KOPT-K1 (cell line): ENCODE results near the gene SBNO2.

Experiments used
- H3K27ac ChIP-seq: fragments of 200-600 bp; sonication (generic); 2 replicates; pipeline ENCODE4 v1.5.1; 2016; ENCODE audit warnings: antibody characterized with exemption, mild to moderate bottlenecking, low read depth, low read length; ENCODE audit not compliant: poor library complexity, severe bottlenecking
- H3K36me3 ChIP-seq: fragments of 200-600 bp; sonication (generic); 2 replicates; pipeline ENCODE4 v1.5.1; 2017; ENCODE audit warnings: antibody characterized with exemption, mild to moderate bottlenecking, low read length, moderate library complexity; ENCODE audit not compliant: insufficient read depth
- H3K9me3 ChIP-seq: fragments of 200-600 bp; sonication (generic); 2 replicates; pipeline ENCODE4 v1.5.1; 2017; ENCODE audit warnings: antibody characterized with exemption, low read length, mild to moderate bottlenecking; ENCODE audit not compliant: insufficient read depth, poor library complexity, severe bottlenecking

SBNO2 gene

DNA sequence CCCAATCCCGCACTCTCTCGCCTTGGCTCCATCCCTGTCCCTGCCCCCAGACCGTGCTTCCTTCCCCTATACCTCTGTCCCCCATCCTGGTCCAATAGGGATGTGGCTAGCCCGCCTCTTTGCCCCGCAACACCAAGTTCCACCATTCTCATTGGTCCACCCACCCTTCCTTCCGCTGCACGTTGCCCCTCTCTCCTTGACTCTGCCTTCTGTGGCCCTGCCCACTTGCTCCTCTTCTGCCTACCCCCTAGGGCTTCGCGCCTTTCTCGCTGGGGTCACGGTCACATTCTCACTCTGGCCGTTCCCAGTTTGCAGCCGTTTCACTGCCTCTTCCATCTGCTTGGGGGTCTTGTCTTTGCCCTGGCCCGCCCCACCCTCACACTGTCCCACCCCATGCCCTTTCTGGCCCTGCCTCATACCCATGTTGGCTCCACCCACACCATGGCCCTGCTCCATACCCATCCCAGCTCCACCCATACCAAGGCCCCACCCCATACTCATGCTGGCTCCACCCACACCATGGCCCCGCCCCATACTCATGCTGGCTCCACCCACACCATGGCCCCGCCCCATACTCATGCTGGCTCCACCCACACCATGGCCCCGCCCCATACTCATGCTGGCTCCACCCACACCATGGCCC is 111.6 kb downstream of the SBNO2 start:
- Histone ChIP-seq H3K9me3 (no peaks in the 10 kb centered on the region), H3K36me3 (no peaks in the 10 kb centered on the region), H3K27ac (no peak overlapping the region)

DNA sequence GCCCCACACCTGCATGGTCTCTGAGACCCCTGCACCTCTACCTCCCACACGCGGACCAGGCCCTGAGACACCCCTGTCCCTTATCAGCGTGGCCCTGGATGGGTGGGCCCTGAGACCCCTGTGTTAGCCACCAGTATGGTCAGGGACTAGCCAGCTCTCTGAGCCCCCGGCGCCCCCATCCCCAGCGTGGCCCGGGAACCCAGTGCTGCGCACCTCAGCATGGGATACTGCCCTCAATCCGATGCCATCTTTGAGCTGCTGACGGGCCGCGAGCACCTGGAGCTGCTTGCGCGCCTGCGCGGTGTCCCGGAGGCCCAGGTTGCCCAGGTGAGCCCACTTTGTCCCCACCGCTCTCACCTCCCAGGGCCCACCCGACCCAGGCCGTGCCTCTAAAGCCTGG is 112.1 kb downstream of the SBNO2 start:
- no peaks in the 10 kb centered on the region for H3K9me3 ChIP-seq
- H3K27ac ChIP-seq: no peak overlapping the region
- H3K36me3 ChIP-seq: no peaks in the 10 kb centered on the region

DNA sequence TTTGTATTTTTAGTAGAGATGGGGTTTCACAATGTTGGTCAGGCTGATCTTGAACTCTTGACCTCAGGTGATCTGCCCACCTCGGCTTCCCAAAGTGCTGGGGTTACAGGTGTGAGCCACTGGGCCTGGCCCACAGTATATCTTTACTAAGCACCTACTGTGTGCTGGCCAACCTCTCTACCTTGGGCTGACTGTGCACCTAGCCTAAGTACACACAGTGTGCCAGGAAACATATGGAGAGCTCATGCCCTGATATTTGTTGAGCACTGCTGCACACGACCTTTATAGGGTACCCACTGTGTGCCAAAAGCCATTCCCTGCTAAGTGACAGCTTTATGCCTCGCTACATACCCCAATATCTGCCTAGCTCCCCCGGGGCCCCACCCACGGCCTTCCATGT is 113.4 kb downstream of the SBNO2 start:
- Histone ChIP-seq H3K36me3 (peaks cover 4% of the 10 kb centered on the region; the same call in 1 of the 2 replicates), H3K27ac (no peak overlapping the region), H3K9me3 (no peaks in the 10 kb centered on the region)

DNA sequence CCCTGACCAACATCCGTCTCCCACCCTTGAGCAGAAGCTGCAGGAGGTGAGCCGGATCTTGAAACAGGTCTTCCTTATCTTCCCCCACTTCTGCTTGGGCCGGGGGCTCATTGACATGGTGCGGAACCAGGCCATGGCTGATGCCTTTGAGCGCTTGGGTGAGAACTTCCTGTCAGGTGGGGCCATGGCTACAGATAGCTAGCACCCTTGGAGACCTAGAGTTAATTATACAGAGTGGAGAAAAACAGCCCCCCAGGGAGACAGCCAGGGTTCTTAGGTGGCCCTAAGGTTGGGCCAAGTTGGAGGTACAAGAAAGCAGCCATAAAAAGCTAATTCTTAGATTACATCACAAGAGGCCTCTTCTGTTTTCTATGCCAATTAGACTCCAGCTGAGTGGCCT is 116.0 kb downstream of the SBNO2 start:
- Histone ChIP-seq H3K9me3 (no peaks in the 10 kb centered on the region), H3K27ac (peak overlapping the region; percentile 68), H3K36me3 (peaks cover 4% of the 10 kb centered on the region; the same call in 1 of the 2 replicates)
